Measurements from ENCODE around the gene INHBB. TPM values are rescaled to one million over a fixed set of nuclear protein-coding genes. Genes with fewer than 3 reads are reported as not detected.
A peak's percentile ranks its signal among the peaks of the same experiment; 100 is the strongest.

Gene INHBB
- polyA plus RNA-seq, 2 of the 4 experiments (the other 2 are of a cell fraction): 7.2 to 25.3 TPM

DNA sequence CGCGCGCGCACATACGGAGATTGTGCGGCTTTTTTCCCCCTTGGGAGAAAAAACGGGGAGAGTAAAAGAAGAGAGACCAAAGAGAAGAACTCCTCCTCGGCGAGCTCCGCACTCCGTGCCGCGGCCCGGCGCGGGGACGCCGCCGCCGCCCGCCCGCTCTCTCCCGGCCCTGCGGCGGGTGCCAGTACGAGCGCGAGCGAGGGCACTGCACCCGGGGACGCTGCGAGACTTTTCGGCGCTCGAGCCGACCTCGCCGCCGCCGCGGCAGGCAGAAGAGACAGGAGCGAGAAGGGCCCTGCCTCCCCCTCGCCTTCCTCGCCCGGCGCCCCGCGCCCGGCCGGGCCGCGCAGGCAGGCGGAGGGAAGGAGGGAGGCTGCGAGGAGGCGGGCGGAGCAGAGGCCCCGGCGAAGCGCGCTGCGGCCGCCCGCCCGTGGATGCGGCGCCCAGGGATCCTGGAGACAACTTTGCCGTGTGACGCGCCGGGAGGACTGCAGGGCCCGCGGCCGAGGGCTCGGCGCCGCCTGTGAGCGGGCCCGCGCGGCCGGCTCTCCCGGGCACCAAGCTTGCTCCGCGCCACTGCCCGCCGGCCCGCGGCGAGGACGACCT is 857 bp upstream of the INHBB start:
- WGBS (ENCODE audit: missing lambda C conversion rate): 2% methylated on average over 19 of the region's 90 CpGs
- DNase-seq (ENCODE audit: low read depth in 1 of 2, low spot score in 1 of 2): peak in 1 of 2 experiments; percentile 29
- peak overlapping the region; percentile 85 for H3K4me3 ChIP-seq

DNA sequence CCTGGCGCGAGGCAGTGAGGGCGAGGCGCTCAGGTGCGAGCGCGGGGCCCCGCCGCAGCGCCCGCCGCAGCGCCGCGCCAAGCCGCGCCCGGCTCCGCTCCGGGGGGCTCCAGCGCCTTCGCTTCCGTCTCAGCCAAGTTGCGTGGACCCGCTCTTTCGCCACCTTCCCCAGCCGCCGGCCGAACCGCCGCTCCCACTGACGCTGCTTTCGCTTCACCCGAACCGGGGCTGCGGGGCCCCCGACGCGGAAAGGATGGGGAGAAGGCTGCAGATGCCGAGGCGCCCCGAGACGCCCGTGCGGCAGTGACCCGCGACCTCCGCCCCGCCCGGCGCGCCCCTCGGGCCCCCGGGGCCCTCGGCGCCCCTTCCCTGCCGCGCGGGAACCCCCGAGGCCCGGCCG is 328 bp upstream of the INHBB start:
- POLR2A ChIA-PET: no interaction called here
- DNase-seq (ENCODE audit: low read depth in 1 of 2, low spot score in 1 of 2) (no peak), FAIRE-seq (no peak), ATAC-seq (no peak)
- H3K9me3 ChIP-seq: no peaks in the 10 kb centered on the region
- CTCF ChIA-PET: interaction anchor here (1.0 to 6.4 kb wide), 6 partner anchors 10 to 337 kb away, joined by 3 to 182 read pairs (median 6); no protein-coding TSS in a partner anchor
- H3K4me2 ChIP-seq: peak overlapping the region; percentile 94
- peaks cover 31% of the 10 kb centered on the region for H3K4me1 ChIP-seq
- peak overlapping the region; percentile 83 to 93 for H3K27ac ChIP-seq
- TF ChIP-seq RAD21 (conservative IDR thresholded peaks at IDR 0.05 in 1 of 2, IDR thresholded peaks at IDR 0.05 in 1 of 2) (no peak), CHD2 (IDR thresholded peaks at IDR 0.05; ENCODE audit: low read length, partially characterized antibody) (no peak), ZC3H11A (IDR thresholded peaks at IDR 0.05) (no peak), NPAS2 (CRISPR knock-in tag; IDR thresholded peaks at IDR 0.05; ENCODE audit: borderline replicate concordance) (no peak), CHD4 (IDR thresholded peaks at IDR 0.05; ENCODE audit: borderline replicate concordance) (no peak), MAFK (IDR thresholded peaks at IDR 0.05; ENCODE audit: partially characterized antibody) (no peak), CBX2 (IDR thresholded peaks at IDR 0.05; ENCODE audit: borderline replicate concordance, low read depth) (no peak), RCOR1 (IDR thresholded peaks at IDR 0.05; ENCODE audit: low read depth, low read length) (no peak)
- TF ChIP-seq, protein P1, sequence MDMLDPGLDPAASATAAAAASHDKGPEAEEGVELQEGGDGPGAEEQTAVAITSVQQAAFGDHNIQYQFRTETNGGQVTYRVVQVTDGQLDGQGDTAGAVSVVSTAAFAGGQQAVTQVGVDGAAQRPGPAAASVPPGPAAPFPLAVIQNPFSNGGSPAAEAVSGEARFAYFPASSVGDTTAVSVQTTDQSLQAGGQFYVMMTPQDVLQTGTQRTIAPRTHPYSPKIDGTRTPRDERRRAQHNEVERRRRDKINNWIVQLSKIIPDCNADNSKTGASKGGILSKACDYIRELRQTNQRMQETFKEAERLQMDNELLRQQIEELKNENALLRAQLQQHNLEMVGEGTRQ (IDR thresholded peaks at IDR 0.05): no peak
- TF ChIP-seq, protein P2, sequence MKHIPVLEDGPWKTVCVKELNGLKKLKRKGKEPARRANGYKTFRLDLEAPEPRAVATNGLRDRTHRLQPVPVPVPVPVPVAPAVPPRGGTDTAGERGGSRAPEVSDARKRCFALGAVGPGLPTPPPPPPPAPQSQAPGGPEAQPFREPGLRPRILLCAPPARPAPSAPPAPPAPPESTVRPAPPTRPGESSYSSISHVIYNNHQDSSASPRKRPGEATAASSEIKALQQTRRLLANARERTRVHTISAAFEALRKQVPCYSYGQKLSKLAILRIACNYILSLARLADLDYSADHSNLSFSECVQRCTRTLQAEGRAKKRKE (CRISPR knock-in tag; IDR thresholded peaks at IDR 0.05; ENCODE audit: low read depth): no peak
- TF ChIP-seq, protein P3, sequence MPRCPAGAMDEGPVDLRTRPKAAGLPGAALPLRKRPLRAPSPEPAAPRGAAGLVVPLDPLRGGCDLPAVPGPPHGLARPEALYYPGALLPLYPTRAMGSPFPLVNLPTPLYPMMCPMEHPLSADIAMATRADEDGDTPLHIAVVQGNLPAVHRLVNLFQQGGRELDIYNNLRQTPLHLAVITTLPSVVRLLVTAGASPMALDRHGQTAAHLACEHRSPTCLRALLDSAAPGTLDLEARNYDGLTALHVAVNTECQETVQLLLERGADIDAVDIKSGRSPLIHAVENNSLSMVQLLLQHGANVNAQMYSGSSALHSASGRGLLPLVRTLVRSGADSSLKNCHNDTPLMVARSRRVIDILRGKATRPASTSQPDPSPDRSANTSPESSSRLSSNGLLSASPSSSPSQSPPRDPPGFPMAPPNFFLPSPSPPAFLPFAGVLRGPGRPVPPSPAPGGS (IDR thresholded peaks at IDR 0.05): no peak
- H3K4me3 ChIP-seq: peak overlapping the region; percentile 85
- 2% methylated on average over 9 of the region's 62 CpGs for WGBS (ENCODE audit: missing lambda C conversion rate)

More for the DNA sequence above, 857 bp upstream of the INHBB start:
- TF ChIP-seq MAZ (IDR thresholded peaks at IDR 0.05; ENCODE audit: borderline replicate concordance, low read depth, low read length): no peak
- TF ChIP-seq, protein P4, sequence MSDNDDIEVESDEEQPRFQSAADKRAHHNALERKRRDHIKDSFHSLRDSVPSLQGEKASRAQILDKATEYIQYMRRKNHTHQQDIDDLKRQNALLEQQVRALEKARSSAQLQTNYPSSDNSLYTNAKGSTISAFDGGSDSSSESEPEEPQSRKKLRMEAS (IDR thresholded peaks at IDR 0.05): peak; percentile 17; the same call in 1 of the 2 replicates
- TF ChIP-seq, protein P5, sequence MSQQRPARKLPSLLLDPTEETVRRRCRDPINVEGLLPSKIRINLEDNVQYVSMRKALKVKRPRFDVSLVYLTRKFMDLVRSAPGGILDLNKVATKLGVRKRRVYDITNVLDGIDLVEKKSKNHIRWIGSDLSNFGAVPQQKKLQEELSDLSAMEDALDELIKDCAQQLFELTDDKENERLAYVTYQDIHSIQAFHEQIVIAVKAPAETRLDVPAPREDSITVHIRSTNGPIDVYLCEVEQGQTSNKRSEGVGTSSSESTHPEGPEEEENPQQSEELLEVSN (IDR thresholded peaks at IDR 0.05; ENCODE audit: borderline replicate concordance, low read depth): 0 out of 2 replicates have a peak, but pooled peaks have one; percentile 38
- ChIA-PET CTCF (interaction anchor here (1.1 to 6.4 kb wide), 10 partner anchors 13 to 337 kb away, joined by 3 to 182 read pairs (median 10); no protein-coding TSS in a partner anchor), POLR2A (interaction anchor here (0.7 to 1.2 kb wide), 2 partner anchors 176 to 730 kb away, joined by 3 to 4 read pairs; no protein-coding TSS in a partner anchor)
- FAIRE-seq (no peak), ATAC-seq (peak; percentile 2 to 12; a peak in 2 of 6 replicates)
- H3K4me1 ChIP-seq: peaks cover 31% of the 10 kb centered on the region
- H3K27ac ChIP-seq: peak overlapping the region; percentile 83 to 93
- no peaks in the 10 kb centered on the region for H3K9me3 ChIP-seq
- H3K4me2 ChIP-seq: peak overlapping the region; percentile 94

DNA sequence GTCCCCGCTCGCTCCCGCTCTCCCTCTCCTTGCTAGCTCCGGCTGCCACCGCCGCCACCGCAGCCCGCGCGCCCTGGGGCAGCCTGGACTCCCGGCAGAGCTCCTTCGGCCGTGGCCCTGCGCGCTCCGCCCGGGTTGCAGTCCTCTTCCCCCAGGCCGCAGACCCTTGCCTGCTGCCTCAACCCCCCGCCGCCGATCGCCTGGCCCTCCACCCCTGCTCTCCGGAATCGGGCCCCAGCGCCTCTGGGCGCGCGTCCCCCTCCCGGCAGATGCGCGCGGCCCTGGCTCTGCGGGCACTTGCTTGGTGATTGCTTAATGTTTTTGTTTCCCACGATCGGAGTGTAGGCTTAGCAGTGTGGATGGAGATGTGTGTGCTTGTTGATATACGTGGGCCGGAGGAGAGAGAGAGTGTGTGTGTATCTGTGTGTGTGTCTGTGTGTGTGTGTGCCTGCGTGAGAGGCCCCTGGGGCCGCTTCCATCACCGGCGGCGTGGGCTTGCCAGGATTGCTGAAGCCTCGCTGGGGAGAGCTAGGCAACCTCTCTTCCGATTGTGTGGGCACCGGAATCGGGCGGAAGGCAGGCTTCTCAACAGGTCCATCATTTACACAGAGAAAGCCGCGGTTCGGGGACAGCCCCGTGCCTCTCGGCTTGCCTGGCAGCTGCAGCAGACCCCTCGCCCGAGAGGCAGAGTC is 877 bp downstream of the INHBB start:
- ATAC-seq (peak in 1 of 2 experiments; percentile 4; a peak in 3 of 6 replicates), DNase-seq (ENCODE audit: low read depth in 1 of 2, low spot score in 1 of 2) (peak in 1 of 2 experiments; percentile 38), FAIRE-seq (no peak)
- Histone ChIP-seq H3K4me1 (peaks cover 31% of the 10 kb centered on the region), H3K4me2 (peak overlapping the region; percentile 94), H3K27ac (peak overlapping the region; percentile 83 to 93), H3K4me3 (peak overlapping the region; percentile 85), H3K9me3 (no peaks in the 10 kb centered on the region)
- POLR2A ChIA-PET: interaction anchor here (1.6 kb wide), 1 partner anchor 729 kb away, joined by 4 read pairs; no protein-coding TSS in a partner anchor
- TF ChIP-seq CEBPB (IDR thresholded peaks at IDR 0.05): peak; percentile 27 to 70; a peak in 3 of 4 replicates
- TF ChIP-seq, protein P6, sequence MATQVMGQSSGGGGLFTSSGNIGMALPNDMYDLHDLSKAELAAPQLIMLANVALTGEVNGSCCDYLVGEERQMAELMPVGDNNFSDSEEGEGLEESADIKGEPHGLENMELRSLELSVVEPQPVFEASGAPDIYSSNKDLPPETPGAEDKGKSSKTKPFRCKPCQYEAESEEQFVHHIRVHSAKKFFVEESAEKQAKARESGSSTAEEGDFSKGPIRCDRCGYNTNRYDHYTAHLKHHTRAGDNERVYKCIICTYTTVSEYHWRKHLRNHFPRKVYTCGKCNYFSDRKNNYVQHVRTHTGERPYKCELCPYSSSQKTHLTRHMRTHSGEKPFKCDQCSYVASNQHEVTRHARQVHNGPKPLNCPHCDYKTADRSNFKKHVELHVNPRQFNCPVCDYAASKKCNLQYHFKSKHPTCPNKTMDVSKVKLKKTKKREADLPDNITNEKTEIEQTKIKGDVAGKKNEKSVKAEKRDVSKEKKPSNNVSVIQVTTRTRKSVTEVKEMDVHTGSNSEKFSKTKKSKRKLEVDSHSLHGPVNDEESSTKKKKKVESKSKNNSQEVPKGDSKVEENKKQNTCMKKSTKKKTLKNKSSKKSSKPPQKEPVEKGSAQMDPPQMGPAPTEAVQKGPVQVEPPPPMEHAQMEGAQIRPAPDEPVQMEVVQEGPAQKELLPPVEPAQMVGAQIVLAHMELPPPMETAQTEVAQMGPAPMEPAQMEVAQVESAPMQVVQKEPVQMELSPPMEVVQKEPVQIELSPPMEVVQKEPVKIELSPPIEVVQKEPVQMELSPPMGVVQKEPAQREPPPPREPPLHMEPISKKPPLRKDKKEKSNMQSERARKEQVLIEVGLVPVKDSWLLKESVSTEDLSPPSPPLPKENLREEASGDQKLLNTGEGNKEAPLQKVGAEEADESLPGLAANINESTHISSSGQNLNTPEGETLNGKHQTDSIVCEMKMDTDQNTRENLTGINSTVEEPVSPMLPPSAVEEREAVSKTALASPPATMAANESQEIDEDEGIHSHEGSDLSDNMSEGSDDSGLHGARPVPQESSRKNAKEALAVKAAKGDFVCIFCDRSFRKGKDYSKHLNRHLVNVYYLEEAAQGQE (IDR thresholded peaks at IDR 0.05): no peak
- 3% methylated on average over 23 of the region's 54 CpGs for WGBS (ENCODE audit: missing lambda C conversion rate)
- CTCF ChIA-PET: interaction anchor here (0.8 to 6.3 kb wide), 8 partner anchors 9 to 733 kb away, joined by 3 to 101 read pairs (median 6); no protein-coding TSS in a partner anchor
